CD14-positive monocyte (primary cell): ENCODE results near the gene CIZ1. TPM values are rescaled to one million over a fixed set of nuclear protein-coding genes. Genes with fewer than 3 reads are reported as not detected.

Experiments used
- DNase-seq, 3 donors: peaks; one replicate each; pipeline ENCODE4 v3.0.0-alpha.2; 2011 to 2022
- H2AFZ ChIP-seq: 2 replicates; pipeline ENCODE4 v1.6.0; 2012; ENCODE audit warnings: mild to moderate bottlenecking, low read depth, low read length, inconsistent platforms; ENCODE audit not compliant: insufficient read depth, poor library complexity, severe bottlenecking
- H3K27ac ChIP-seq, 2 donors: 1 replicate in 1 of 2; 2 replicates in 1 of 2; pipeline ENCODE4 v1.5.1; 2012 to 2013; ENCODE audit warnings: low read length in 2 of 2, control low read depth in 1 of 2, inconsistent platforms in 1 of 2, low read depth in 1 of 2, mild to moderate bottlenecking in 1 of 2
- H3K27me3 ChIP-seq, 2 donors: one replicate each; pipeline versions ENCODE4 v1.6.0 to v1.6.1; 2011 to 2013; ENCODE audit warnings: low read length in 2 of 2; ENCODE audit not compliant: control insufficient read depth in 2 of 2, insufficient read depth in 2 of 2
- H3K36me3 ChIP-seq, 2 donors: replicated peaks in 1 of 2; 1 replicate in 1 of 2; 2 replicates in 1 of 2; pipeline versions ENCODE4 v1.5.1 to v1.6.1; 2012 to 2013; ENCODE audit warnings: low read length in 2 of 2, control low read depth in 1 of 2, inconsistent platforms in 1 of 2, mild to moderate bottlenecking in 1 of 2; ENCODE audit not compliant: insufficient read depth in 2 of 2, control insufficient read depth in 1 of 2
- H3K4me1 ChIP-seq, 2 donors: 1 replicate in 1 of 2; 2 replicates in 1 of 2; pipeline versions ENCODE4 v1.5.1 to v1.6.1; 2012 to 2013; ENCODE audit warnings: low read length in 2 of 2, control low read depth in 1 of 2, inconsistent platforms in 1 of 2, mild to moderate bottlenecking in 1 of 2, moderate library complexity in 1 of 2; ENCODE audit not compliant: insufficient read depth in 2 of 2, control insufficient read depth in 1 of 2
- H3K4me2 ChIP-seq: replicated peaks from 2 replicates; pipeline ENCODE3; 2012; ENCODE audit warnings: low read length, moderate library complexity, mild to moderate bottlenecking; ENCODE audit not compliant: poor library complexity, severe bottlenecking; ENCODE audit errors: extremely low read depth
- H3K4me3 ChIP-seq, 3 experiments: fragments of 200-600 bp in 1 of 3; sonication (generic) in 1 of 3; replicated peaks in 1 of 3; 1 replicate in 2 of 3; 2 replicates in 1 of 3; pipeline ENCODE4 v1.5.1; 2011 to 2013; ENCODE audit warnings: low read length in 3 of 3, mild to moderate bottlenecking in 3 of 3, control low read depth in 2 of 3, low read depth in 2 of 3, inconsistent platforms in 1 of 3, moderate library complexity in 1 of 3
- H3K79me2 ChIP-seq: 2 replicates; pipeline ENCODE4 v1.6.0; 2012; ENCODE audit warnings: mild to moderate bottlenecking, control low read depth, inconsistent platforms, low read length, moderate library complexity; ENCODE audit not compliant: insufficient read depth
- H3K9ac ChIP-seq: 2 replicates; pipeline ENCODE4 v1.6.0; 2017; ENCODE audit warnings: low read length, mild to moderate bottlenecking; ENCODE audit not compliant: insufficient read depth, poor library complexity, severe bottlenecking
- H3K9me3 ChIP-seq, 2 donors: replicated peaks in 1 of 2; 1 replicate in 1 of 2; 2 replicates in 1 of 2; pipeline versions ENCODE4 v1.5.1 to v1.6.1; 2012 to 2013; ENCODE audit warnings: low read length in 2 of 2, control low read depth in 1 of 2; ENCODE audit not compliant: control insufficient read depth in 1 of 2, insufficient read depth in 1 of 2
- H4K20me1 ChIP-seq: 2 replicates; pipeline ENCODE4 v1.6.0; 2012; ENCODE audit warnings: mild to moderate bottlenecking, low read length, control low read depth, moderate library complexity; ENCODE audit not compliant: insufficient read depth
- H3K27ac Mint-ChIP-seq, 7 donors: one replicate each; pipeline ENCODE4 v1.8.0; 2020; ENCODE audit warnings: mild to moderate bottlenecking in 7 of 7, mixed read lengths in 7 of 7, moderate library complexity in 6 of 7, inconsistent platforms in 2 of 7
- H3K27me3 Mint-ChIP-seq, 3 donors: one replicate each; pipeline ENCODE4 v1.8.0; 2021 to 2022; ENCODE audit warnings: low read depth in 3 of 3, mild to moderate bottlenecking in 3 of 3, mixed read lengths in 3 of 3, moderate library complexity in 3 of 3, inconsistent platforms in 1 of 3
- H3K36me3 Mint-ChIP-seq, 2 donors: one replicate each; pipeline ENCODE4 v1.8.0; 2020; ENCODE audit warnings: mixed read lengths in 2 of 2, inconsistent platforms in 1 of 2, mild to moderate bottlenecking in 1 of 2
- H3K4me1 Mint-ChIP-seq: one replicate; pipeline ENCODE4 v1.8.0; 2020; ENCODE audit warnings: mild to moderate bottlenecking, mixed read lengths
- H3K4me3 Mint-ChIP-seq, 2 donors: one replicate each; pipeline ENCODE4 v1.8.0; 2020; ENCODE audit warnings: mild to moderate bottlenecking in 2 of 2, mixed read lengths in 2 of 2, moderate library complexity in 1 of 2
- H3K9me3 Mint-ChIP-seq, 7 donors: one replicate each; pipeline ENCODE4 v1.8.0; 2020 to 2022; ENCODE audit warnings: mixed read lengths in 7 of 7, mild to moderate bottlenecking in 6 of 7, moderate library complexity in 6 of 7, inconsistent platforms in 2 of 7
- CTCF ChIP-seq: fragments of 200-600 bp; IDR thresholded peaks from one replicate; pipeline ENCODE4 v1.8.0; 2022; ENCODE audit warnings: antibody characterized with exemption, mild to moderate bottlenecking
- WGBS: methylation state at CpG from one replicate; pipeline ENCODE4 v1.1.5; 2013; ENCODE audit warnings: missing lambda C conversion rate; ENCODE audit not compliant: insufficient coverage; 5-methylcytosine and 5-hydroxymethylcytosine counted together
- intact Hi-C, 2 donors: fragments of 100-400 bp; cut with micrococcal nuclease; formaldehyde crosslinking; loops; one replicate each; pipeline versions ENCODE4 v1.15.0 to v1.15.1; 2023
- polyA plus RNA-seq, 3 donors: library from polyadenylated mRNA; depleted of rRNA in 1 of 3; unstranded in 2 of 3; stranded (reverse) in 1 of 3; fragments of 300-500 nt in 2 of 3; fragments of >200 nt in 1 of 3; fragmentation: Illumina TruSeq in 2 of 3; gene quantifications; 1 replicate in 2 of 3; 2 replicates in 1 of 3; pipeline ENCODE4 v1.2.3, GENCODE V29; 2012 to 2021

CIZ1 gene
- polyA plus RNA-seq, 3 donors: 3.4 to 53.7 (median 5.9) TPM

- Mint-ChIP-seq H3K27ac (no peak overlapping the region), H3K9me3 (no peaks in the 10 kb centered on the region), H3K4me3 (no peak overlapping the region), H3K4me1 (peaks cover 14% of the 10 kb centered on the region), H3K36me3 (no peaks in the 10 kb centered on the region), H3K27me3 (peaks cover 5 to 8% (median 6%) of the 10 kb centered on the region in 3 donors)
- Histone ChIP-seq H3K9me3 (no peaks in the 10 kb centered on the region), H3K36me3 (no peaks in the 10 kb centered on the region), H3K4me3 (no peak overlapping the region), H3K9ac (no peak overlapping the region), H3K27ac (no peak overlapping the region), H3K4me2 (no peak overlapping the region), H4K20me1 (no peaks in the 10 kb centered on the region), H2AFZ (no peak overlapping the region), H3K79me2 (no peaks in the 10 kb centered on the region), H3K27me3 (no peaks in the 10 kb centered on the region), H3K4me1 (peaks cover 6 to 10% of the 10 kb centered on the region in 2 donors)
- intact Hi-C loops: no loop called here
- no peak for TF ChIP-seq CTCF
- 93% methylated on average over 4 of the region's 16 CpGs for WGBS
- no peak for DNase-seq
These were observed 51.8 kb downstream of the CIZ1 start for GRCh38 chr9:128139621-128140020.

GRCh38 chr9:128138001-128138400, 53.4 kb downstream of the CIZ1 start:
- Mint-ChIP-seq H3K27ac (no peak overlapping the region), H3K36me3 (no peaks in the 10 kb centered on the region), H3K9me3 (peaks cover 0 to under 1% (median 0%) of the 10 kb centered on the region in 7 donors), H3K4me3 (no peak overlapping the region), H3K27me3 (peaks cover 5 to 11% (median 6%) of the 10 kb centered on the region in 3 donors), H3K4me1 (peaks cover 4% of the 10 kb centered on the region)
- no peak overlapping the region for H3K9ac ChIP-seq
- no peak overlapping the region for H3K4me2 ChIP-seq
- H3K36me3 ChIP-seq: no peaks in the 10 kb centered on the region
- no peaks in the 10 kb centered on the region for H3K27me3 ChIP-seq
- intact Hi-C loops: no loop called here
- no peaks in the 10 kb centered on the region for H3K79me2 ChIP-seq
- H4K20me1 ChIP-seq: no peaks in the 10 kb centered on the region
- WGBS: 100% methylated on average over 1 of the region's 3 CpGs
- no peaks in the 10 kb centered on the region for H3K9me3 ChIP-seq
- no peak overlapping the region for H3K4me3 ChIP-seq
- H2AFZ ChIP-seq: no peak overlapping the region
- no peak overlapping the region for H3K27ac ChIP-seq
- TF ChIP-seq CTCF: no peak
- H3K4me1 ChIP-seq: no peaks in the 10 kb centered on the region
- DNase-seq: no peak
